Activated CD8-positive, alpha-beta memory T cell treated with anti-CD3 and anti-CD28 coated beads, Interleukin-2, amount 50 U/mL, for 24 hours (primary cell): ENCODE measurements around the gene OR2D2.
"Not testable (repeated sequence)": the region's sequence is repeated elsewhere in the genome, so short reads cannot be mapped to it uniquely, and the experiment has no call there.

Experiments used
- DNase-seq: peaks from one replicate; pipeline ENCODE4 v3.0.0-alpha.2; 2020; ENCODE audit errors: extremely low read depth

OR2D2 gene

DNA sequence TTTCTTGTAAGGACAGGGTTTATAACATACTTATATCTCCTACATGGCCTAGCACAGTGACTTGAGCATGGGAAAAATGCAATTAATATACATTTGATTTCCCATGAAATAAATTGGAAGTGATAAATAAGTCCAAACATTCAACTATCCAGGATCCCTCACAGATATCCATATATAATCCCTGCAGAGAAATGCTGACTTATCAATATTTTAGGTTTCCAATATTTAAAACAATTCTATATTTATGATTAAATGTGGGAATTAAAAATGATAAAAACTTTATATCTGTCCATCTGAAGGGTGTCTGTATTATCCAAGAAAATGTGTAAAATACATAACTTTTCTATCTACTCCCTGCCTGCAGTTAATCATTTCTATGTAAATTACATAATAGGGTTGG, 9.5 kb downstream of the OR2D2 start:
- no peak for DNase-seq

DNA sequence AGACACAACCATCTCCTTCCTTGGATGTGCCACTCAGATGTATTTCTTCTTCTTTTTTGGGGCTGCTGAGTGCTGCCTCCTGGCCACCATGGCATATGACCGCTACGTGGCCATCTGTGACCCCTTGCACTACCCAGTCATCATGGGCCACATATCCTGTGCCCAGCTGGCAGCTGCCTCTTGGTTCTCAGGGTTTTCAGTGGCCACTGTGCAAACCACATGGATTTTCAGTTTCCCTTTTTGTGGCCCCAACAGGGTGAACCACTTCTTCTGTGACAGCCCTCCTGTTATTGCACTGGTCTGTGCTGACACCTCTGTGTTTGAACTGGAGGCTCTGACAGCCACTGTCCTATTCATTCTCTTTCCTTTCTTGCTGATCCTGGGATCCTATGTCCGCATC, 15.4 kb downstream of the OR2D2 start:
- no peak for DNase-seq

DNA sequence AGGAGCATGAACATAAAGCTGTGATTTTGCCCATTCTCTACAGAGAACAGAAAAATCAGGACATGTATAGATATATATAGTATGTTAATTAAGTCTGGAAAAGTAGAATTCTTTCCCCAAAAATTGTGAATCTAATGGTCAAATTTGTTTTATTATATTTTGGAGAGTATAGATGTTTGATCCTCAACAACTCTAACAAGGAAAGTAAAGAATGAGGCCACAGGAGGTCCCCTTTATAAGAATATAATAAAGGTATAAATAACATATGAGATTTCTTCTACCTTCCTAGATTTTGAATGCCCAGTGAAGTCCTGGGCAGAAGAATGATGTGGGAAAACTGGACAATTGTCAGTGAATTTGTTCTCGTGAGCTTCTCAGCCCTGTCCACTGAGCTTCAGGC, 16.0 kb downstream of the OR2D2 start, which contains the start of gene OR10A4:
Gene OR10A4 (plus strand): TSS at position 301 of the 400 bp plus-strand sequence. CDS start 23 bp downstream, at position 324.
- no peak for DNase-seq

DNA sequence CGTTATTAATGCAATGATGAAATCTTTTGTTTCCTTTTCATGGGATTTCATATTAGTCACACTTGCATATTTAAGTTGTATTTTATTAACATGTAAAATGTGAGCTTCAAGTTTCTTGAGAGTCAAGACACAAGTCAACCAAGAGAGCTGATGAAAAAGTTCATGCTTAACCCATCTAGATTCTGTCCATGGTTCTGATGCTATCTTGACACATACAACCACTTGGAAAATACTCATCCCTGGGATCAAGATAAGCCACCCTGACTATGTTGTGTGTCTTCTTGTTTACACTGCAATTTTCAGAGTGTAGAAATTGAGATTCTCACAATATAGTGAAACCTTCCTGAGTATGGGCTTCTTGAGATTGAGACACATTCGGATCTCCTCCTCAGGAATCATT, 16.5 kb downstream of the OR2D2 start:
- no peak for DNase-seq

DNA sequence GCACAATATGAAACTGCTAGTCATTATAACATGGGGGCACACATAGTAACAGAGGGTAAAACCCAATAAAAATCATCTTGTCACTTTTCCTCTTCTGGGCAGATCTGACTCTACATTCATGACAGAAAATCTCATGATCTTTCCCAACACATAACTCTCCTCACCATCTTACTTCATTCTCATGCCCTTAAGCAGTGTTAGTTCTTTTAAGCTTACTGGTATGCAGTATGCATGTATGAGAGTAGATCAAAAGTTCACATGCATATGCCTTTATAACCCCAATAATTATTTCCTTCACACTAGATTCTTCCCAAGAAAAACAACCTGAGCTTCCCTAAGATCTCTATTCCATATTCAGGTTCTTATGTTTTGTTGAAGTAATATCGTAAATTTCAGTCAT, 21.0 kb downstream of the OR2D2 start:
- DNase-seq, result no peak

DNA sequence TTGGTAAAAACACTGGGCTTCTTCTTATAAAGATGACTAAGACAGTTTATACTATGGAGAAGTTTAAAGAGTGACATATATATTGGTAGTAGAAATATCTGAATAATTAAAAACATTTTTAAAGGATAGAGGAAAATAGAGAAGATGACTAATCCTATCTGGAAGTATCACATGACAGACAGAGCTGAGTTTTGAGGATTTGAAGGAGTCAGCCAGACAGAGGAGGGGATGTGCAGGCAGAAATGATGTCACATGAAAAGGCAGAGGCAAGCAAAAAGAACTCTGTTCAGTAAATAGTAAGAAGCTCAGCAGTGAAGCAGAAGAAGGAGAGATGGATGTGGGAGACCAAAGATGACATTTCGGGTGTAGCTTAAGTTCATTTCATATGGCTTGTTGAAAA, 27.9 kb downstream of the OR2D2 start:
- DNase-seq, result no peak

DNA sequence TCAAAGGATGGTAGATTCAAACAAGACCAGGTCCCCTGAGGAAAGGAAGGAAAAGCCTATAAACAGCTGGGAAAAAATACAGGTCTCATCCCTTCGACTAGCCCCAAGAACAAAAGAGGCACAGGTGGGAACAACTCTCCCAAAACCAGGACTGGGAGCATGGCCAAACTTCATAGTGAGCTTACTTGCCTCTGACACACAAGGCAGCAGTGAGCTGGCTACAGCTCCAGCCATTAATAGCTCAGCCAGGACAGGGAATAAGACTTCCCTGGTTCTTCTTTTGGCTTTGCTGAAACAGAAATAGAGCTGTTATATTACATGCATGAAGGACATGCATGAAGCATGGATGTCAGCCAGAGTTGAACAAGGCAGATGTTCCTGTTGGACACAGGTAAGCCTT, 29.3 kb downstream of the OR2D2 start, which contains the start of gene OR10A2:
Gene OR10A2 (plus strand): TSS at position 97 of the 400 bp plus-strand sequence. CDS start 6,698 bp downstream, outside the sequence.
- no peak for DNase-seq

DNA sequence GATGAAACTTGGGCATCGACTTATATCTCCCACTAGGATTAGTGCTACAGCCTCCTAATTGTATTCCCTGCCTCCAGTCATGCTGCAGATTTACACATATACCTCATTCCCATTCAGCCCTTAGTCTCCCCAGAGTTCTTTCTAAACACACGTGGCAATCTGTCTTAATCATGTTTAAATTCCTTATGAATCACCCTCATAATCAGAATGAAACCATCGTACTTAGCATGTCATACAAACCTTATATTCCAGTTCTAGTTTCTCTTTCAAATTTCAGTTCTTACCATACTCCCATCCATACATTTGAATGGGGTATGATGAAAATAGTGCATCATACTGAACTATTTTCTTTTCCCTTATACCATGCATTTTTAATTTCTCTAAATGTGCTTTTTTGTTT, 35.4 kb downstream of the OR2D2 start:
- no peak for DNase-seq

DNA sequence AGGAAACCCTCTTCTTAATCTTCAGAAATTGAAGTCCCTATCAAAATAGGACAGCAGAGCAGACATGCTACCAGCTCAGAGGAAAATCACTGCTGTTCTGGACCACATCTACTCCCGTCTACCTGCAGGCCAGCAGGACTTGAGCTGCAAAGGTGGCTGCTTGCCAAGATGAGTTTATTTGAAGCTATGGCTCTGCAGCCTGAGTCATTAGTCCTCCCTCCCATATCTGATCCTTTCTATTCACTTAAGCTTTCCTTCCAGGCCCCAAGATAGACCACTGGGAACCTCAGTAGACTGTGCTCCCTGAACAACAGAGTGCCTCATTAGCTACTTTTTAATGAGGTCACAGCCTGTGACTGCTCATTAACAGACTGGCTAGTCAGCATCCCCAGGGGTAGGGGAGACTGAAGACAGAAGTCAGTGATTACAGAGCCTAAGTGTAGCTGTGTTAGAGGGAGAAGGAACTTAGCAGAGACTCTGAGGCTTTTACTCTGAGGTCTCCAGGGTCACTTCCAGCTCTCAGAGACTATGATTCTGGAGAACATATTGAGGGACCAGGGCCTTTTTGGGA, 36.2 kb downstream of the OR2D2 start:
- no peak for DNase-seq

DNA sequence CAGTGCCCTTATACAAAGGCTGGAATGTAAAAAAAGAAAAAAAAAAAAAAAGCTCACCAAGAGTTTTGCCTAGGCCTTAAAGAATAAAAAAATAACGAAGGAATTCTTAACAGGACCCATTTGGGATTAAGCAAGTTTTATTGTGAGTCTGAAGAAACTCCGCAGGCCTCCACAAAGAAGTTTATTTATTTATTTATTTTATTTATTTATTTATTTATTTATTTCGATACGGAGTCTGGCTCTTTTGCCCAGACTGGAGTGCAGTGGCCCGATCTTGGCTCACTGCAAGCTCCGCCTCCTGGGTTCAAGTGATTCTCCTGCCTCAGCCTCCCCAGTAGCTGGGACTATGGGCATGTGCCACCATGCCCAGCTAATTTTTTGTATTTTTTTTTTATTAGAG, 37.5 kb downstream of the OR2D2 start:
- DNase-seq, result not testable (repeated sequence)

DNA sequence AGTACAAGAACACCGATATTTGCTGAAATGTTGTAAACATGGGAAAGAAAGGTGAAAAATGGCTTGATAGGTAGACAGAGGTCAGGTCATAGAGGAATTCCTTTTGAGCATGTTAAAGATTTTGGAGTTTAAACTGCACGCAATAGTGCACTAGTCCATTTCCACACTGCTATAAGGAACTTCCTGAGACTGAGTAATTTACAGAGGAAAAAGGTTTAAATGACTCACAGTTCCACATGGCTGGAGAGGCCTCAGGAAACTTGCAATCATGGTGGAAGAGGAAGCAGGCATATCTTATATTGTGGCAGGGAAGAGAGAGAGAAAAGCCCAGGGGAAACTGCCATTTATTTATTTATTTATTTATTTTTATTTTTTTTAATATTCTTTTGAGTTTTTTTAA, 41.8 kb downstream of the OR2D2 start:
- DNase-seq, result no peak

DNA sequence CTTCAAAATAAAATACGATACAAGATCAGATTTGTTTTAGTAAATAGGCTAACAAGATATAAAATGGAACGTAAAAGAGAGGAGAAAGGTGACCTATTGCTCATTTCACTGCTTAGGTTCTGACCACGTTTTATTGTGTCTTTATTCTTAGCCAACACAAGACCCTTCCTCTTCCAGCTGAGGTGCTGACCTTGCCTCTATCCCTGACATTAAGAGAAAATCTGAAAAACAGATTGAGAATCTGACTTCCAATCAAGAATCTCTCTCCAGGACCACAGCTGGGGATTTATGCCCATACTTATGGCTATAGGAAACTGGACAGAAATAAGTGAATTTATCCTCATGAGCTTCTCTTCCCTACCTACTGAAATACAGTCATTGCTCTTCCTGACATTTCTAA, 46.9 kb downstream of the OR2D2 start, which contains the start of gene OR10A5:
Gene OR10A5 (plus strand): TSS at position 301 of the 400 bp plus-strand sequence. CDS start 0 bp downstream, at position 301.
- DNase-seq, result no peak

DNA sequence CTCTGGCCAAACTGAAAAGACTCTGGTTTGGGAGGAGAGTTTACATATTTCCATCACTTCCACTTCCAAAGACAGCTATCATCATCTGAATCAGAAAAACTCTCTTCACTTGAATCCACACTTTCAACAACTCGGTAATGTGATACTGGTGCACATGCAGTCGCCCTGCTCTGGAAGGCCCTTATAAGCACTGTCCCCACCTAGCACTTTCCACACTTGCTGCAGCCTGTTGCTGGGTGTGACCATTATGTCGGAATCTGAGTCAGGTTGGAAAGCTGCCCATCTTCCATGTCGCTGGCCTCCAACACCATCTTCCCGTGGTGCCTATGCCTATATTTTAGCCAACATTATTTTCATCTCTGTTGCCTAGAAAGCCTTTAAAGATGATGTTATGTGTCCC, 47.9 kb downstream of the OR2D2 start:
- DNase-seq, result no peak

DNA sequence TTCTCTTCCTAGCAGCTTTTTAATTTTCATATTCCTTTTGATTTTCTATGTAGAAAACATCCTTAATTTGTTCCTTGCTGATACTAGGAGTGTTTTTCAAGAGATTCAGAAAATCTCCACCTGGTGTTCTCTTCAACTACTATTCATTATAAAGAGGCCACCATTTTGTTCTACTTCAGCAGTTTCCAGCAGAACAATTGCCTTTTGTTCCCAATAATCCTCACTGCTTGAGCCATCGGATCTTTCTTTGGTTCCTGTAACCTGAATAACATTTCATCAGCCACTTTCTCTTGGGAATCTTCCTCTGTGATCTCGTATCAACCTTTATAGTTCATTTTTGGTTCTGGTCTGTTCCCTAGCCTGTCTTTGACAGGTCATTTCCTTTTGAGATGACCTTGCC, 48.6 kb downstream of the OR2D2 start:
- DNase-seq, result no peak

DNA sequence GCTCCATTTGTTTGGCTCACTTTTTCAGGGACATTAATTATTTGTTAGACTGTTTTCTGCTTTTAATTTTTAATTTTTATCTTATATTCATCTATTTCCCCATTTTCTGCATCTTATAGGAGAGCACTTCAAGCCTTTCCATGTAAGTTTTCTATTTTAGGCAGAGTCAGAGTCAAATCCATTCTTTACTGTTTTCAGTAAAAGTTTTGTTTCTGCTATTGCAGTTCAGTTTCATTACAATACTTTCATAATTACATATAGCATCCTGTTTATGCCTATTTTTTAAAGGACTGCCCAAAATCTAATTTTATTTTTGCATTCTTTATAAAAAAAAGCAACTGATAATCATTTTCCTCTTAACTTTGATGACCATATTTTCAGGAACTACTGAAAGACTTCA, 50.6 kb downstream of the OR2D2 start:
- no peak for DNase-seq
